Measurements from ENCODE around the gene KLHDC7A.

Gene KLHDC7A

DNA sequence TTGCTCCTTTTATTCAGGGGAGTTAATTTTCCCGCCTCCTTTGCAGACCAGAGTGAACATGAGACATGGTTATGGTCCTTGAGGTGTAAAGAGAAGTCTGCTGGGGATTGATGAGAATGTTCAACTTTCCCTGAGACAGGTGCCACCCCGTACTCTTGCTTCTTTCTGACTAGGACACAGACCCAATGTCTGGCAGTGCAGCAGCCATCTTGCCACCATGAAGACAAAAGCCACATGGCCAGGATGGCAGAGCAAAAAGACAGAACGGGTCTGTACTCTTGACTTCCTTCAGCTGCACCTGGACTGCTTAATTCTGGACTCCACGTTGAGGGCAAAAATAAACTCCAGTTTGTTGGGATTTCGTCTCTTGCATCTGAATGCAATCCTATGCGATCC lies 54.1 kb downstream of the KLHDC7A start:
- no peak for DNase-seq (ENCODE audit: low spot score)
- TF ChIP-seq, protein P1, sequence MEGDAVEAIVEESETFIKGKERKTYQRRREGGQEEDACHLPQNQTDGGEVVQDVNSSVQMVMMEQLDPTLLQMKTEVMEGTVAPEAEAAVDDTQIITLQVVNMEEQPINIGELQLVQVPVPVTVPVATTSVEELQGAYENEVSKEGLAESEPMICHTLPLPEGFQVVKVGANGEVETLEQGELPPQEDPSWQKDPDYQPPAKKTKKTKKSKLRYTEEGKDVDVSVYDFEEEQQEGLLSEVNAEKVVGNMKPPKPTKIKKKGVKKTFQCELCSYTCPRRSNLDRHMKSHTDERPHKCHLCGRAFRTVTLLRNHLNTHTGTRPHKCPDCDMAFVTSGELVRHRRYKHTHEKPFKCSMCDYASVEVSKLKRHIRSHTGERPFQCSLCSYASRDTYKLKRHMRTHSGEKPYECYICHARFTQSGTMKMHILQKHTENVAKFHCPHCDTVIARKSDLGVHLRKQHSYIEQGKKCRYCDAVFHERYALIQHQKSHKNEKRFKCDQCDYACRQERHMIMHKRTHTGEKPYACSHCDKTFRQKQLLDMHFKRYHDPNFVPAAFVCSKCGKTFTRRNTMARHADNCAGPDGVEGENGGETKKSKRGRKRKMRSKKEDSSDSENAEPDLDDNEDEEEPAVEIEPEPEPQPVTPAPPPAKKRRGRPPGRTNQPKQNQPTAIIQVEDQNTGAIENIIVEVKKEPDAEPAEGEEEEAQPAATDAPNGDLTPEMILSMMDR (IDR thresholded peaks at IDR 0.05; ENCODE audit: borderline replicate concordance, control extremely low read depth, extremely low read depth, insufficient read depth, missing control alignments) = no peak
- in situ Hi-C loops (cut with MboI; ENCODE audit: low sequenced_read_pairs, unreplicated experiment) = no loop called here

Measured in GM13976 (cell line).